Middle frontal gyrus (tissue), 1 donor: Measurements from ENCODE around the gene MBD3L4.
"Not testable (repeated sequence)": the region's sequence is repeated elsewhere in the genome, so short reads cannot be mapped to it uniquely, and the experiment has no call there.

Source experiments
- DNase-seq: peaks from one replicate; pipeline ENCODE4 v3.0.0-alpha.2; 2015; ENCODE audit warnings: low spot score; ENCODE audit errors: extremely low spot score

The MBD3L4 gene

GRCh38 chr19:7051421-7051820 is 11.4 kb upstream of the MBD3L4 start:
- not testable (repeated sequence) for DNase-seq

DNA sequence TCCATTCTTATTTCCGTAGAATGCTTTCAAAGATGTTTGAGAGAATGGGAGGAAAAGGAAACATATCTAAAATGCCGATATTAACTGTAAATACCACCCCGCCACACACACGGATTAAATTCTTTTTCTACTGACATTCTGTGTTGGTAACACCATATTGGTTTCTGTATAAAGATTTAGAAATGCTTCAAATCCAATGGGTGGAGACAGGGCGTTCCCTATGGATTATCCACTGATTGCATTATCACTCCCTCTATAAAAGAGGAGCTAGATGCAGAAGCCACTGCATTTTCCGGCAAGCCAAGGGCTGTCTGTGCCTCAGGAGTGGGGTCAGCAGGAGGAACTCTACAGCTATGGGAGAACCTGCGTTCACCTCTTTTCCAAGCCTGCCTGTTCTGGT is 9.0 kb upstream of the MBD3L4 start, which contains the start of gene MBD3L2:
Gene MBD3L2 (plus strand): TSS at position 301 of the 400 bp plus-strand sequence. CDS start 53 bp downstream, at position 354.
- not testable (repeated sequence) for DNase-seq

DNA sequence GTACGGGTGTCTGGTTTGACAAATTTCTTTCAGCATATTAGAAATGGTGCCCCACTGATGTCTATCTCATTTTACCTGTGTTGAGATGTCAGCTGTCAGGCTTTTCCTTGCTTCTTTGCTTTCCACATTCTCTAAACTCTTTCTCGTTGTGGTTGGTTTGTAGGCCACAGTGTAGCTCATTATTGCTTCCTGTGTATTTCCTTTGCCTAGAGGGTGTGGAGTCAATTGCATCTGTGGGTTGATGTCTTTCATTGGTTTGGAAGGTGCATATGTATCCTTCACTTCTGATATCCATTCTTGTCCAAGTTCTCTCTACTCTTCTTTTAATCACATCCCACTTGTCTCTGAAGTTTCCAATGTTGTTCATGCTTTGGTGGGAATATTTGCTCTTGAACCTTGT is 1.6 kb upstream of the MBD3L4 start:
- DNase-seq, result not testable (repeated sequence)

GRCh38 chr19:7030278-7030677 is 9.7 kb downstream of the MBD3L4 start, which contains the start of gene MBD3L5:
MBD3L5 (plus strand) TSS chr19:7030578; CDS start chr19:7030612, 34 bp downstream.
- not testable (repeated sequence) for DNase-seq

DNA sequence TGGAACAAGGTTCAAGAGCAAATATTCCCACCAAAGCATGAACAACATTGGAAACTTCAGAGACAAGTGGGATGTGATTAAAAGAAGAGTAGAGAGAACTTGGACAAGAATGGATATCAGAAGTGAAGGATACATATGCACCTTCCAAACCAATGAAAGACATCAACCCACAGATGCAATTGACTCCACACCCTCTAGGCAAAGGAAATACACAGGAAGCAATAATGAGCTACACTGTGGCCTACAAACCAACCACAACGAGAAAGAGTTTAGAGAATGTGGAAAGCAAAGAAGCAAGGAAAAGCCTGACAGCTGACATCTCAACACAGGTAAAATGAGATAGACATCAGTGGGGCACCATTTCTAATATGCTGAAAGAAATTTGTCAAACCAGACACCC is 11.2 kb downstream of the MBD3L4 start:
- DNase-seq, result not testable (repeated sequence)

GRCh38 chr19:7021331-7021730 is 18.6 kb downstream of the MBD3L4 start, which contains the start of gene MBD3L2B:
MBD3L2B (minus strand) TSS chr19:7021431; CDS start chr19:7021397, 34 bp downstream.
- DNase-seq, result not testable (repeated sequence)

- no peak for DNase-seq
Observed at GRCh38 chr19:7018828-7019227, 21.2 kb downstream of the MBD3L4 start.

DNA sequence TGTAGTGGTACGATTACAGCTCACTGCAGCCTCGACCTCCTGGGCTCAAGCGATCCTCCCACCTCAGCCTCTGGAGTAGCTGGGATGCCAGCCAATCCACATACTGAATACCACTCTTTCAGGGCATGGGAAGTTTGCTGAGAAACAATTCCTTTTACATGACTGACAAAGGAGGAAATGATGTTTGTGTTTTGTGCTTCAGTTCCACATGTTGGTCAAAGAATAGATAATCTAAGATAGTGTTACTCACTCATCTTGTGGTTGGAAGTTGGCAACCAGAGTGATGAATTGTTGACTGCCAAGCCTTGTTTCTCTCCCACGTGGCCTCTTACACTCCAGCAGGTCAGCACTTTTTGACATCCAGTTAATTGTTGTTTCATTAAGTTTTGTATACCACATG is 26.3 kb downstream of the MBD3L4 start:
- no peak for DNase-seq

- DNase-seq, result no peak
Observed at GRCh38 chr19:7010722-7011593, 29.0 kb downstream of the MBD3L4 start.

- DNase-seq, result no peak
Observed at GRCh38 chr19:7007859-7008258, 32.1 kb downstream of the MBD3L4 start.

GRCh38 chr19:7006135-7006704 is 33.8 kb downstream of the MBD3L4 start:
- no peak for DNase-seq

- no peak for DNase-seq
Observed at GRCh38 chr19:7004313-7004931, 35.6 kb downstream of the MBD3L4 start.

DNA sequence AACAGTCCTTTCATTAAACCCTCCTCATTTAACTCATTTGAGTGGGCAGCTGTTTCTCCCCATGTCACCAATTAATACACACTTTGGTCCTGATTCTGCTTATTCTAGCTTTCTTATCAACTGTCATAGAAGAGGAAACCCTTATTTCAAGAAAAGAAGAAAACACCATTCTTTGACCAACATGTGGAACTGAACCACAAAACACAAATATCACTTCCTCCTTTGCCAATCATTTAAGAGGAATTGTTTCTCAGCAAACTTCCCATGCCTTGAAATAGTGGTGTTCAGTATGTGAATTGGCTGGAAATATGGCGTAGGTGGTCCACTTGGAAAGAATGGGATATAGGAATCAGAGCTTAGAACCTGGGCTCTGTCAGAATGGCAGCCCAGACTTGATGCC is 39.2 kb downstream of the MBD3L4 start:
- DNase-seq, result no peak

- DNase-seq, result no peak
Observed at GRCh38 chr19:7000333-7000732, 39.6 kb downstream of the MBD3L4 start.

DNA sequence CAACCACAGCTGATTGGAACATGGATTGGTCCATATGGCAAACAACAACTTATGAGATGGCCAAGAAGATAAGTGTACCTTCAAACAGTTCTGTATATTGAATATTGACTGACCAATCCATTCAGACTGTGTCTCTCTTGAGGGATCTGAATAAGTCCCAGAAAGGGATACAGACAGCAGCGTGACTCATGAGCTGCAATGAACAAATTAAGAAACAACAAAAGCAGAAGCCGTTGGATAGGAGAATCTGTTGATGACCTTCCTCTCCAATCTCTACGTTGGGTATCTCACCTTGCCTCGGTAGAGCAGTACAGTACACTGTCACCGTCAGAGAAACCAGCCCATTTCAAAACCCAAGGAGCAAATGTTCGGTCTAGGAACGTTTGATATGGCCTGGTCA is 40.0 kb downstream of the MBD3L4 start:
- no peak for DNase-seq

- no peak for DNase-seq
Observed at GRCh38 chr19:6997679-6998445, 42.1 kb downstream of the MBD3L4 start.

DNA sequence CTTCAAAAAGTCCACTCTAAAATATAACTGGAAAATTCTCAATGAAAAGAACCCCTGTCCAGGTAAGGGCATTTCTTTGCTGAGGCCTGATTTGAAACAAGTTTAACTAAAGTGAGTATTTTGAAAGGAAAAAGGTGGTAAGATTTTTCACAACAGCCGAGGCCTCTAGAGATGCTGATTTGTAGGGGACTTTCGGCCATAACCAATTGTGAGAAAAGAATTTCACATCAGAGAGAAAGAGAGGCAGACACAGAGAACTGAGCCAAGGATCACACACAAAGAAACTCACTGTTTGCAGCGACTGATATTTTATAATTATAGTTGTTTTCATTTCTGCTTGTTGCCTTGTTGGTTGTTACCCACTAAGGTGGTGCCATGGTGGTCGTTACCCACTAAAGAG is 43.2 kb downstream of the MBD3L4 start:
- DNase-seq, result no peak

- DNase-seq, result no peak
Observed at GRCh38 chr19:6995054-6995453, 44.9 kb downstream of the MBD3L4 start.

DNA sequence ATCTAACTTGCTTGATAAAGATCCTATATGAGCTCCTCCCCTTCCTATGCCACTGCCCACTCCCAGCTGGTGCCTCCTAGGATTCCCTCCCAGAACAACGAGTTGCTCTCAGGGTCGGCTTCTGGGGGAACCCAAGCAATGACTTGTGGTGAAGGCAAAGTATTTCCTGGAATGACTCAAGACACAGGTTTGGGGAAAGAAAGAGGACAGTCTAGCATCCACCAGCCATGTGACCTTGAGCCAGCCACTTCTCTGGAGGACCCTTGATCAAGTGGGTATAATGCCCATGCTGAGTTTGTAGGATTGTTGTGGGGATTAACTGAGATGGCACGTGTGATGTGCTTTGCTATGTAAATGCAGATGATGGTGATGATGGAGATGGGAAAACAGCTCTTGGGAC is 51.7 kb downstream of the MBD3L4 start:
- DNase-seq, result no peak

- no peak for DNase-seq
Observed at GRCh38 chr19:6987850-6988249, 52.1 kb downstream of the MBD3L4 start.
